GM12892 (cell line): Measurements from ENCODE around the gene ASB3.
"Not testable (repeated sequence)": the region's sequence is repeated elsewhere in the genome, so short reads cannot be mapped to it uniquely, and the experiment has no call there.

Source experiments
- DNase-seq: peaks from one replicate; pipeline ENCODE4 v3.0.0; 2011; ENCODE audit not compliant: insufficient read length
- FAIRE-seq: peaks from 2 replicates; lab custom pipeline; 2011; peaks lifted over from hg19 to GRCh38; lab: Jason Lieb, UNC
- POLR2A ChIP-seq: IDR thresholded peaks from 2 replicates; pipeline ENCODE4 v1.6.1; 2011; ENCODE audit warnings: low read depth, low read length, control low read depth
- POLR2AphosphoS5 ChIP-seq: IDR thresholded peaks from 2 replicates; pipeline ENCODE4 v1.6.1; 2011; ENCODE audit warnings: low read depth, low read length, control low read depth
- TAF1 ChIP-seq: IDR thresholded peaks from 2 replicates; pipeline ENCODE4 v1.6.1; 2011; ENCODE audit warnings: low read depth, mild to moderate bottlenecking, control low read depth, low read length, borderline replicate concordance

Gene ASB3

DNA sequence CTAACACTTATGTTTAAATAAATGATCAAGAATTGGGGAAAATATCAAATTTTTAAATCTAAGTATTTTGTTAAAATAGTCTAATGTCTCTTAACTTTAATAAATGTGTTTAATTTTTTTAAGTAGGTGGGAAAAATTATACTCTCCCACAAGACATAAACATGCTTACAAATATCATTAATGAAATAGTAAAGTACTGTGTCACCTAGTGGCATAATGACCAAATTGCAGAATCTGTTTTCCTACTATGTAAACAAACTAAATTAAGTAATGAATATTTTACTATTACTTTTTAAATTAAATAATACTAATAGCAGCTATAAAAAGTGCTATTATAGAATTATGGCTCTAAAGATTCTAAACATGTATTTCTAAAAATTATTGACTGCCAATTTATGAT lies 71.2 kb downstream of the ASB3 start:
- no peak for DNase-seq
- TF ChIP-seq POLR2AphosphoS5 (no peak), POLR2A (no peak), TAF1 (no peak)
- FAIRE-seq = no peak

DNA sequence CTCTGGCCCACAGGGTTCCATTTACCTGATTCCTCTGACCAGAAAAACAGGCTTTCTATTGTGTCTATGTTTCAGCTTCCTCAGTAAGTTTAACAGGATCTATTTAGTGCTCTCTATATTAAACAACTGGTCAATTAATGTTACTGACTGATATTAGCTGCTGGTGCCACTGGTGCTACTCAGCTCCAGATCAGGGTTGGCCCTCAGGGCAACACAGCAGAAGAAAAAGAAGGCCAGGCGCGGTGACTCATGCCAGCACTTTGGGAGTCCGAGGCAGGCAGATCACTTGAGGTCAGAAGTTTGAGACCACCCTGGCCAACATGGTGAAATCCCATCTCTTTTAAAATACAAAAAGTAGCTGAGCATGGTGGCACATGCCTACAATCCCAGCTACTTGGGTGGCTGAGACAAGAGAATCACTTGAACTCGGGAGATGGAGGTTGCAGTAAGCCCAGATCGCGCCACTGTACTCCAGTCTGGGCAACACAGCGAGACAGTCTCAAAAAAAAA lies 75.4 kb downstream of the ASB3 start:
- TF ChIP-seq POLR2A (no peak), TAF1 (no peak), POLR2AphosphoS5 (no peak)
- no peak for FAIRE-seq
- DNase-seq = no peak

DNA sequence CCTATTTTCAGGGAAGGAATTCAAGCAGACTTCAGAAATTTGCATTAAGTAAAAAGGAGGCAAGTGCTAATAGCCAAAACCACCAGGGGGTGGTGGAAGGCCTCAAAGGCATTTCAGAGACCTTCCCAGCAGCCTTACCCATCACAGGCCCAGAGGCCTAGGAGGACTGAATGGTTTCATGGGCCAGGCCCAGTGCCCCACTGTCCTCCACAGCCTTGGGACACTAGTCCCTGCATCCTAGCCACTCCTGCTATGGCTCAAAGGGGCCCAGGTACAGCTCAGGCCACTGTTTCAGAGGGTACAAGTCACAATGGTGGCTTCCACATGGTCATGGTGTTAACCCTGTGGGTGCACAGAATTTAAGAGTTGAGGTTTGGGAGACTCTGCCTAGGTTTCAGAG lies 77.8 kb downstream of the ASB3 start:
- no peak for DNase-seq
- no peak for FAIRE-seq
- TF ChIP-seq TAF1 = no peak
- no peak for TF ChIP-seq POLR2A
- TF ChIP-seq POLR2AphosphoS5 = no peak

DNA sequence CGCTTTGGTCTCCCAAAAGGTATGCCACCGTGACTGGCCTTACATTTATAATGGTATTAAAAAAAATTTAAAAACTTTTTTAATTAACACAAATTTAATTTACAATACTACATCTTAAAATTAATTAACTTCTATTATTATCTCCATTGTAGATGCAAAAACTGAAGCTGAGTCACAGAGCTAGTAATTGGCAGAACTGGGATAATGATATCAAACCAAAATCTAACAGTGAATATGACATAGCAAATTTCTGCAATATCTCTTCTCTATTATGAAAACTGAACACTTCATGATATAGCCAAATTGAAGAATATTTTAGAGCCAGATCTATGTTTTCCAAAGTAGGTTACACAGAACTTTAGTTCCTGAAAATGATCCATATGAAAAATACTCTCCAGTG lies 85.5 kb downstream of the ASB3 start:
- no peak for DNase-seq
- no peak for TF ChIP-seq POLR2AphosphoS5
- no peak for TF ChIP-seq POLR2A
- no peak for TF ChIP-seq TAF1
- no peak for FAIRE-seq

DNA sequence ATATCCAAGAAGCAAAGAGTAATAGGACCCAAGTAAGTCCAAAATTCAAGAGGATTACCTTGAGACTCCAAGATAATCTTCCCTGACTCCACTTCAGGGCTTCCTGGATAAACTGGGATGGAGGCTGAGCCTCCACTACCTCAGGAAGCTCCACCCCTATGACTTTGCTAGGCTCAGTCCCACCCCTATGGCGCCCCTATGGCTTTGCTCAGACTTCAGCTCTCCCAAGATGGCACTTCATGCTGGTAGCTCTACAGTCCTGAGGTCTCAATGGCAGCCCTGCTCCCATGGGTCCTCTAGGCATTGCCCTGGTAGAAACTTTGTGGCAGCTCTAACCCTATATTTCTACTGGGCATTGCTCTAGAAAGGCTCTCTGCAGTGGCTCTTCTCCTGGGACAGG lies 89.1 kb downstream of the ASB3 start:
- no peak for DNase-seq
- no peak for FAIRE-seq
- TF ChIP-seq POLR2A (no peak), TAF1 (no peak), POLR2AphosphoS5 (no peak)

DNA sequence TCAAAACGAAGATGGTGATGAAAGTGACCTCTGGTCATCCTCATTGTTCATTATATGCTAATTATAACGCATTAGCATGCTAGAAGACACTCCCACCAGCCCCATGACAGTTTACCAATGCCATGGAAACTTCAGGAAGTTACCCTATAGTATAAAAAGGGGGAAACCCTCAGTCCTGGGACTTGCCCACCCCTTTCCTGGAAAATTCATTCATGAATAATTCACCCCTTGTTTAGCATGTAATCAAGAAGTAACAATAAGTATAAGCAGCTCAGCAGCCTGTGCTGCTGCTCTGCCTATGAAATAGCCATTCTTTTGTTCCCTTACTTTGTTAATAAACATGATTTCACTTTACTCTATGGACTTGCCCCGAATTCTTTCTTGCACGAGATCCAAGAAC lies 89.7 kb downstream of the ASB3 start:
- no peak for FAIRE-seq
- TF ChIP-seq TAF1 (no peak), POLR2A (no peak), POLR2AphosphoS5 (no peak)
- DNase-seq = no peak

DNA sequence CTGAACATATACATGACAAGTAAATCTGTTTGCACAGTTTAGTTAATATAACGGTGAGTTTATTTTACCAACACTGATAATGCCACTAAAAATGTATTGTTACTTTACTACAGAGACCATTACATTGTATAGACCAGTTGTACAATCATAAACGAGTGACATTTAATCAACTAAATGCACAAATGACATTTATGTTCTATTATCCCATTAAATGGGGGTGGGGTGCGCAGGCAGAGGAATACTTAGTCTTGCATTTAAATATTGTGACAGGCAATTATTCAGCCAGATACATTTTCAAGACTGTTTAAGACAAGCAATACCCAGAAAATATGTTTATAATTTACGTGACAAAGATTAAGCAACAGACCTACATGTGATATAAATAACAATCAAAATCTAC lies 91.2 kb downstream of the ASB3 start:
- DNase-seq = no peak
- FAIRE-seq = no peak
- no peak for TF ChIP-seq POLR2AphosphoS5
- TF ChIP-seq POLR2A = no peak
- TF ChIP-seq TAF1 = no peak

DNA sequence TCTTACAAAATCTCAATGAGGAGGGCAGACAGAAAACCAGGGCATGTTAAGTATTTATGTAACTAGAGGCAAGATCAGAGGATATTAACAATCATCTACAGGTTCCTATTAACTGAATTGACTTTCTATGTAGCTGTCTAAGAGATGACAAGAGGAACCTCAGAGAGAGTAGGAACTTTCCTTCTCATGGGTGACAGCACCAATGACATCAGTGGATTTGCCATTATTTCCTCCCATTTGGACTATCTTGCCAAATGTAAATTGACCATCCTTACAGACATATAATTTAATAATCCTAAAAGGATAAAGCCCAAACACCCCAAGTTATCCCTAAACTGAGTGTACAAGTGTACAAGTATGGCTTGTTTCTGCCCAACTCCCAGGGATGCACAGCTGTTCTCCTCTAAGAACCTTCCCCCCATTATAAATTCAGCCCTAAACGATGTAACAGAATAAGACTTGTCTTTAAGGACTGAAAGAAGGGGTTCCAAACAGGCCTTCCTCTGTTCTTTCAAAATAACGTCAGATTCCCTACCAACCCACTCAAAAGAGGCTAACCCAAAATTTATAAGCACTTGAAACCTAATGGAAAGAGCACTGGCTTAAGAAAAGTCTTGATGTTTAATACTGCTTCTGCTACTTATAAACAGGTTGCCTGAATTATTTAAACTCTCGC lies 92.5 kb downstream of the ASB3 start:
- no peak for FAIRE-seq
- DNase-seq = no peak
- TF ChIP-seq TAF1 (no peak), POLR2AphosphoS5 (no peak), POLR2A (no peak)

DNA sequence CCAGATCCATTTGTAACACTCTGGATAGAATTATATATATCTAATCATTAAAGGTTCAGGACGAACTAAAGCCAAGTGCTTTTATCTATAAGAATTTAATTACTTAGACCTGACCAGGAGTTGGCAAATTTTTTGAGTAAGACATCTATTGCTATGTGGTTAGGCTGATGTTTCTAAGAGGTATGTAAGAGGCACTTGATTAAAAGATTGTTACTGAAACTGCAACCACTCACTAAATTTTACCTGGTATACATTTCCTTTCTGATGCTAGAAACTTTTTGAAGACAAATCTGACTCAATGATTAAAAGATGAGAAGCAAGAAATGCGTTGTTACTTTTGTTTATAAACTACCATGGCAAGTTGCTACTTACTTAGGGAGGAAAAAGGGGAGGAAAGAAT lies 95.9 kb downstream of the ASB3 start:
- FAIRE-seq = no peak
- no peak for DNase-seq
- TF ChIP-seq POLR2A (no peak), TAF1 (no peak), POLR2AphosphoS5 (no peak)

DNA sequence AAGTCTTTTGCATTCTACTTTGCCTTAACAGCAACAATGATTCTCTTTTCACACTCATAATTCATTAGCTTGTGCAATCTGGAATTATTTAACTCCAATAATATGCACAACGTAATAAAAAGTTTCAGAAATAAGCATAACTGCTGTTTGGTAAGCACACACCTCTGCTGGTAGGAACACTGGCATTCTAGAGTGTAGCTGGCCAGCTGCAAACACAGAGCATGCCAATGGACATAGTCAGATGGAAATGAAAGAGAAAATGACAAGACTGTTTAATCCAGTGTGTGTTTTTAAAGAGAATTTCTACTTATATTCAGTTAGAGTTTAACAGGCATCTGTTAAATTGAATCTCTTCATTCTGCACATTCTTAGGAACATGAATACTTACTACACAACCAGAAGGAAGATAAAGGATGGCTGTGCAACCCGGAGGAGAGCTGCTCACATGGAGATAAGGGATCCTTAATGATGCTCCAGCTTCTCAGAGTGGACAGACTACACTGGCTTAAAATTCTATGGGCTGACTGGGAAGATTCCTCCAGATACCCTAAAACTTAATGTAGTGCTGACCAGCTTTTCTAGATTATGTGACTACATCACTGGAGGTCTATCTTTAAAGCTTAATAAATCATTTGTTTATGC lies 113.8 kb downstream of the ASB3 start:
- no peak for TF ChIP-seq POLR2AphosphoS5
- TF ChIP-seq TAF1 = no peak
- TF ChIP-seq POLR2A = no peak
- DNase-seq (no peak), FAIRE-seq (no peak)

DNA sequence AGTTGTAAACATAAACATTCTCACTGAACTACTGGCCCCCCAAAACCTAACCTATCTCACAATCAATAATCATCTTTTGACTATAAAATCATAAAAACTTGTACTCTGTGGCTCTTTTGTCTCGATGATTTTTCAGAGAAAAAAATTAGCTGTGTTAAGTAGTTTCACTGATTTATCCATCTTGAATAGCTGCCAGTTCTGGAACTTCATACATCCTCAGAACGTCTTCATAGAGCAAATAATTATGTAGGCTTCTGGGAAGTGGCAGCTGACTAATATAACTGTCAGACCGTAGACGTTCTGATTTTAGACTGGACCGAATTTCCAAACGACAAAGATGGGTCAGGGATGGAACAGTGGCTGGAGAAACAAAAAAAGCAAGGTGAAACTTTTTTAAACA lies 116.4 kb downstream of the ASB3 start:
- DNase-seq = no peak
- FAIRE-seq = no peak
- TF ChIP-seq POLR2A = no peak

DNA sequence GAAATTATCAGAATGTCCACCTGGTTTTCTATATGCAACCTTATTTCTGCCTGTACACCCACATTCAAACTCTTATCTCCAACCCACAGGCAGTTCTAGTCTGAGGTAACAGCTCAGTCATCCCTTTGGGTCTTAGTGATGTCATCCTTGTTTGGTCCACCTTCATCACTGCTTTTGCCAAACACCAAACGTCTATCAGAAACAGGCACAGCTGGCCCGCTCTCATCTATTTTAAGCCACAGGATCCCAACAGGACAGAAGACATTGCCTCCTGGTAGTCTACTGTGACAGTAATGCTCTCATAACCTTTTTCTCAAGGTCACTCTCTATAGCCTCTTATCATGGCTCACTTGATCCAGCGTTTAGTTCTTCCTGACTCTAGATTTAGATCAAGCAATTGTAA lies 118.1 kb downstream of the ASB3 start:
- no peak for DNase-seq
- no peak for FAIRE-seq
- TF ChIP-seq TAF1 (no peak), POLR2AphosphoS5 (no peak), POLR2A (no peak)

DNA sequence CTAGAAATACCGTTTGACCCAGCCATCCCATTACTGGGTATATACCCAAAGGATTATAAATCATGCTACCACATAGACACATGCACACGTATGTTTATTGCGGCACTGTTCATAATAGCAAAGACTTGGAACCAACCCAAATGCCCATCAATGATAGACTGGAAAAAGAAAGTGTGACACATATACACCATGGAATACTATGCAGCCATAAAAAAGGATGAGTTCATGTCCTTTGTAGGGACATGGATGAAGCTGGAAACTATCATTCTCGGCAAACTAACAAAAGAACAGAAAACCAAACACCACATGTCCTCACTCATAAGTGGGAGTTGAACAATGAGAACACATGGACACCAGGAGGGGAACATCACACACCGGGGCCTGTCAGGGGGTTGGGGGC lies 119.6 kb downstream of the ASB3 start:
- FAIRE-seq, DNase-seq: not testable (repeated sequence)
